HepG2 (cell line): Measurements from ENCODE around the gene HMBS. TPM values are rescaled to one million over a fixed set of nuclear protein-coding genes. Genes with fewer than 3 reads are reported as not detected.

ENCODE experiments used
- ATF1 ChIP-seq: IDR thresholded peaks from 2 replicates; pipeline ENCODE4 v1.6.1; 2016; ENCODE audit warnings: mild to moderate bottlenecking, control low read depth
- BATF2 ChIP-seq: sonication (generic); formaldehyde crosslinking; IDR thresholded peaks from 2 replicates; pipeline ENCODE4 v1.8.0; 2022; ENCODE audit warnings: mild to moderate bottlenecking, missing genetic modification reagents, moderate library complexity
- CENPBD1 ChIP-seq: sonication (generic); formaldehyde crosslinking; IDR thresholded peaks from 2 replicates; pipeline ENCODE4 v1.8.0; 2022; ENCODE audit warnings: missing genetic modification reagents, low read depth, mild to moderate bottlenecking, borderline replicate concordance
- DZIP1 ChIP-seq: sonication (generic); formaldehyde crosslinking; IDR thresholded peaks from 2 replicates; pipeline ENCODE4 v1.5.0; 2020; ENCODE audit warnings: mild to moderate bottlenecking, missing genetic modification reagents
- IKZF5 ChIP-seq: IDR thresholded peaks from 2 replicates; pipeline ENCODE4 v1.6.1; 2018; ENCODE audit warnings: missing genetic modification reagents, mild to moderate bottlenecking, missing compliant biosample characterization
- NFYC ChIP-seq: IDR thresholded peaks from 2 replicates; pipeline ENCODE4 v1.6.1; 2016; ENCODE audit warnings: missing genetic modification reagents, missing compliant biosample characterization
- NRL ChIP-seq: sonication (generic); formaldehyde crosslinking; IDR thresholded peaks from 2 replicates; pipeline ENCODE4 v1.5.0; 2020; ENCODE audit warnings: missing genetic modification reagents, mild to moderate bottlenecking, moderate library complexity, borderline replicate concordance
- PBX2 ChIP-seq: IDR thresholded peaks from 2 replicates; pipeline ENCODE4 v1.6.1; 2016; ENCODE audit warnings: control low read depth
- SAP130 ChIP-seq: IDR thresholded peaks from 2 replicates; pipeline ENCODE4 v1.6.1; 2016; ENCODE audit warnings: low read depth
- SMC3 ChIP-seq: IDR thresholded peaks from 2 replicates; pipeline ENCODE4 v1.6.1; 2011; ENCODE audit warnings: low read length, improper control_type of control experiment
- TAF1 ChIP-seq: sonication (generic); formaldehyde crosslinking; IDR thresholded peaks from 2 replicates; pipeline ENCODE4 v1.4.0; 2020; ENCODE audit warnings: missing genetic modification reagents
- TARDBP ChIP-seq: sonication (generic); formaldehyde crosslinking; IDR thresholded peaks from 2 replicates; pipeline ENCODE4 v1.8.0; 2022; ENCODE audit warnings: mild to moderate bottlenecking, missing genetic modification reagents
- YEATS2 ChIP-seq: sonication (generic); formaldehyde crosslinking; IDR thresholded peaks from 2 replicates; pipeline ENCODE4 v1.4.0; 2020; ENCODE audit warnings: missing genetic modification reagents, borderline replicate concordance
- ZBTB46 ChIP-seq: sonication (generic); formaldehyde crosslinking; IDR thresholded peaks from 2 replicates; pipeline ENCODE4 v1.4.0; 2020; ENCODE audit warnings: mild to moderate bottlenecking, missing genetic modification reagents, borderline replicate concordance
- ZMYM3 ChIP-seq: sonication (generic); formaldehyde crosslinking; IDR thresholded peaks from 2 replicates; pipeline ENCODE4 v1.5.1; 2020; ENCODE audit warnings: mild to moderate bottlenecking, missing genetic modification reagents
- ZNF121 ChIP-seq: sonication (generic); formaldehyde crosslinking; IDR thresholded peaks from 2 replicates; pipeline ENCODE4 v1.5.0; 2020; ENCODE audit warnings: mild to moderate bottlenecking, missing genetic modification reagents
- ZNF296 ChIP-seq: sonication (generic); formaldehyde crosslinking; conservative IDR thresholded peaks from 2 replicates; pipeline ENCODE4 v1.5.0; 2020; ENCODE audit warnings: mild to moderate bottlenecking, missing genetic modification reagents
- ZNF326 ChIP-seq: sonication (generic); formaldehyde crosslinking; IDR thresholded peaks from 2 replicates; pipeline ENCODE4 v1.4.0; 2020; ENCODE audit warnings: missing genetic modification reagents, borderline replicate concordance
- ZNF546 ChIP-seq: sonication (generic); formaldehyde crosslinking; conservative IDR thresholded peaks from 2 replicates; pipeline ENCODE4 v1.8.1; 2023; ENCODE audit warnings: mild to moderate bottlenecking, missing genetic modification reagents
- ZNF547 ChIP-seq: sonication (generic); formaldehyde crosslinking; IDR thresholded peaks from 2 replicates; pipeline ENCODE4 v1.5.1; 2020; ENCODE audit warnings: mild to moderate bottlenecking, missing genetic modification reagents
- ZNF577 ChIP-seq: sonication (generic); formaldehyde crosslinking; IDR thresholded peaks from 2 replicates; pipeline ENCODE4 v1.4.0; 2020; ENCODE audit warnings: mild to moderate bottlenecking, low read depth, missing genetic modification reagents, borderline replicate concordance
- ZNF674 ChIP-seq: sonication (generic); formaldehyde crosslinking; IDR thresholded peaks from 2 replicates; pipeline ENCODE4 v1.5.0; 2020; ENCODE audit warnings: low read depth, mild to moderate bottlenecking, missing genetic modification reagents
- polyA plus RNA-seq, 8 experiments: library from polyadenylated mRNA; depleted of rRNA in 3 of 8; stranded (reverse) in 7 of 8; unstranded in 1 of 8; fragments of >200 nt; fragmentation: Illumina TruSeq in 4 of 8; extraction: Trizol in 4 of 8; gene quantifications; 2 replicates each; pipeline versions ENCODE4 v1.2.1 to v1.2.3, GENCODE V29; 2011 to 2016; ENCODE audit warnings: low read depth in 4 of 8, missing spikeins in 1 of 8, mixed read lengths in 1 of 8; ENCODE audit not compliant: insufficient read depth in 1 of 8
- total RNA-seq, 5 experiments: library from RNA; depleted of rRNA; stranded (reverse); fragments of >200 nt; fragmentation: Illumina TruSeq; extraction: Trizol; gene quantifications; 2 replicates each; pipeline ENCODE4 v1.2.3, GENCODE V29; 2016; ENCODE audit warnings: low read depth in 1 of 5

Gene HMBS
- total and polyA plus RNA-seq, 2 of the 13 experiments (the other 11 are each of a cell fraction or from before 2014, with no cell fraction given) = 9.4 to 46.9 TPM

- TF ChIP-seq BATF2 (CRISPR knock-in tag) (no peak), ZNF121 (CRISPR knock-in tag) (no peak), IKZF5 (CRISPR knock-in tag) (0 out of 2 replicates have a peak, but pooled peaks have one; percentile 4), ZNF296 (0 out of 2 replicates have a peak, but pooled peaks have one; percentile 32), ZNF326 (CRISPR knock-in tag) (no peak), SMC3 (no peak), PBX2 (CRISPR knock-in tag) (peak; percentile 85), NFYC (peak; percentile 77), ZNF547 (CRISPR knock-in tag) (no peak), ZBTB46 (no peak), ATF1 (CRISPR knock-in tag) (0 out of 2 replicates have a peak, but pooled peaks have one; percentile 32), ZMYM3 (CRISPR knock-in tag) (no peak), CENPBD1 (CRISPR knock-in tag) (no peak), TARDBP (CRISPR knock-in tag) (peak; percentile 59; the same call in 1 of the 2 replicates), YEATS2 (CRISPR knock-in tag) (no peak), DZIP1 (CRISPR knock-in tag) (no peak), ZNF546 (CRISPR knock-in tag) (0 out of 2 replicates have a peak, but pooled peaks have one; percentile 13), TAF1 (0 out of 2 replicates have a peak, but pooled peaks have one; percentile 35), SAP130 (CRISPR knock-in tag) (peak; percentile 79), NRL (CRISPR knock-in tag) (no peak), ZNF577 (CRISPR knock-in tag) (no peak), ZNF674 (CRISPR knock-in tag) (no peak)
These were observed 23.6 kb downstream of the HMBS start (continued) for GRCh38 chr11:119108146-119108856.
